HEK293 (cell line): Measurements from ENCODE around the gene NRN1L.

ENCODE experiments used
- CTCF ChIA-PET: fragments of 350-600 bp; formaldehyde crosslinking; extraction: SDS; loops from one replicate; lab custom pipeline; 2021; ENCODE audit warnings: antibody characterized with exemption; lab: Yijun Ruan, JAX
- POLR2A ChIA-PET: fragments of 300-600 bp; formaldehyde crosslinking; extraction: SDS; loops from one replicate; lab custom pipeline; 2020; ENCODE audit warnings: antibody characterized with exemption, inconsistent platforms; lab: Yijun Ruan, JAX
- H3K27ac ChIP-seq: fragments of 200-500 bp; sonication (Bioruptor generic); 2 replicates; pipeline ENCODE4 v1.5.1; 2014; ENCODE audit warnings: low read depth, low read length, control low read depth, inconsistent platforms; ENCODE audit errors: extremely low read depth
- H3K36me3 ChIP-seq, 2 experiments: fragments of 200-500 bp in 1 of 2; sonication (Bioruptor generic) in 1 of 2; 1 replicate in 1 of 2; 2 replicates in 1 of 2; pipeline ENCODE4 v1.5.1; 2014 to 2017; ENCODE audit warnings: inconsistent platforms in 2 of 2, low read length in 2 of 2; ENCODE audit not compliant: control insufficient read depth in 2 of 2, insufficient read depth in 1 of 2
- H3K4me1 ChIP-seq: fragments of 200-500 bp; sonication (Bioruptor generic); 2 replicates; pipeline ENCODE4 v1.5.1; 2014; ENCODE audit warnings: mild to moderate bottlenecking, low read length, inconsistent platforms; ENCODE audit not compliant: control insufficient read depth, insufficient read depth
- H3K4me3 ChIP-seq: 2 replicates; pipeline ENCODE4 v1.5.1; 2011; ENCODE audit warnings: low read depth, mild to moderate bottlenecking, control low read depth, low read length, moderate library complexity
- H3K9me3 ChIP-seq: fragments of 200-500 bp; sonication (Bioruptor generic); 2 replicates; pipeline ENCODE4 v1.5.1; 2014; ENCODE audit warnings: low read depth, low read length, inconsistent platforms; ENCODE audit not compliant: control insufficient read depth, insufficient read depth
- EGR2 ChIP-seq: fragments of 450-650 bp; formaldehyde crosslinking; IDR thresholded peaks from 2 replicates; pipeline ENCODE4 v1.5.1; 2016; ENCODE audit warnings: low read depth, missing biosample characterization, missing genetic modification characterization
- HOXA7 ChIP-seq: sonication (generic); formaldehyde crosslinking; IDR thresholded peaks from 2 replicates; pipeline ENCODE4 v1.8.1; 2022; ENCODE audit warnings: missing genetic modification reagents, borderline replicate concordance
- IKZF3 ChIP-seq: fragments of 450-650 bp; IDR thresholded peaks from 2 replicates; pipeline ENCODE4 v1.5.0; 2018; ENCODE audit warnings: missing biosample characterization, mild to moderate bottlenecking, missing genetic modification characterization, moderate library complexity
- OVOL3 ChIP-seq: fragments of 450-650 bp; formaldehyde crosslinking; IDR thresholded peaks from 2 replicates; pipeline ENCODE4 v1.5.1; 2016; ENCODE audit warnings: missing biosample characterization, missing genetic modification characterization
- REPIN1 ChIP-seq: fragments of 450-650 bp; formaldehyde crosslinking; IDR thresholded peaks from 2 replicates; pipeline ENCODE4 v1.5.1; 2017; ENCODE audit warnings: missing biosample characterization, missing genetic modification characterization, low read depth
- TCF7L2 ChIP-seq: IDR thresholded peaks from 2 replicates; pipeline ENCODE4 v1.6.1; 2011; ENCODE audit warnings: low read depth, mild to moderate bottlenecking, inconsistent platforms, low read length, moderate library complexity, borderline replicate concordance
- ZBTB48 ChIP-seq: fragments of 450-650 bp; formaldehyde crosslinking; IDR thresholded peaks from 2 replicates; pipeline ENCODE4 v1.5.1; 2016; ENCODE audit warnings: missing biosample characterization, missing genetic modification characterization
- ZBTB7A ChIP-seq: fragments of 450-650 bp; formaldehyde crosslinking; IDR thresholded peaks from 2 replicates; pipeline ENCODE4 v1.5.1; 2016; ENCODE audit warnings: low read depth, missing biosample characterization, missing genetic modification characterization
- ZEB2 ChIP-seq: fragments of 450-650 bp; formaldehyde crosslinking; IDR thresholded peaks from 2 replicates; pipeline ENCODE4 v1.5.1; 2016; ENCODE audit warnings: missing biosample characterization, missing genetic modification characterization
- ZFP37 ChIP-seq: fragments of 450-650 bp; formaldehyde crosslinking; IDR thresholded peaks from 2 replicates; pipeline ENCODE4 v1.5.1; 2016; ENCODE audit warnings: missing biosample characterization, missing genetic modification characterization
- ZIC2 ChIP-seq: fragments of 450-650 bp; formaldehyde crosslinking; IDR thresholded peaks from 2 replicates; pipeline ENCODE4 v1.5.1; 2016; ENCODE audit warnings: missing biosample characterization, missing genetic modification characterization
- ZNF138 ChIP-seq: fragments of 450-650 bp; formaldehyde crosslinking; IDR thresholded peaks from 2 replicates; pipeline ENCODE4 v1.5.1; 2016; ENCODE audit warnings: missing biosample characterization, missing genetic modification characterization, borderline replicate concordance
- ZNF146 ChIP-seq: fragments of 450-650 bp; formaldehyde crosslinking; IDR thresholded peaks from 2 replicates; pipeline ENCODE4 v1.5.1; 2016; ENCODE audit warnings: missing biosample characterization, missing genetic modification characterization
- ZNF24 ChIP-seq: fragments of 450-650 bp; formaldehyde crosslinking; IDR thresholded peaks from 2 replicates; pipeline ENCODE4 v1.5.1; 2016; ENCODE audit warnings: missing biosample characterization, missing genetic modification characterization
- ZNF350 ChIP-seq: fragments of 450-650 bp; formaldehyde crosslinking; IDR thresholded peaks from 2 replicates; pipeline ENCODE4 v1.5.0; 2017; ENCODE audit warnings: missing biosample characterization, mild to moderate bottlenecking, missing genetic modification characterization
- ZNF354C ChIP-seq: fragments of 450-650 bp; formaldehyde crosslinking; IDR thresholded peaks from 2 replicates; pipeline ENCODE4 v1.5.1; 2016; ENCODE audit warnings: missing biosample characterization, missing genetic modification characterization, low read depth, borderline replicate concordance
- ZNF560 ChIP-seq: fragments of 450-650 bp; formaldehyde crosslinking; IDR thresholded peaks from 2 replicates; pipeline ENCODE4 v1.5.1; 2017; ENCODE audit warnings: missing biosample characterization, missing genetic modification characterization, borderline replicate concordance
- ZNF585B ChIP-seq: fragments of 450-650 bp; formaldehyde crosslinking; IDR thresholded peaks from 2 replicates; pipeline ENCODE4 v1.5.1; 2016; ENCODE audit warnings: missing biosample characterization, missing genetic modification characterization
- ZNF596 ChIP-seq: fragments of 450-650 bp; IDR thresholded peaks from 2 replicates; pipeline ENCODE4 v1.5.0; 2018; ENCODE audit warnings: missing biosample characterization, mild to moderate bottlenecking, missing genetic modification characterization, moderate library complexity
- ZNF600 ChIP-seq: fragments of 450-650 bp; formaldehyde crosslinking; IDR thresholded peaks from 2 replicates; pipeline ENCODE4 v1.5.1; 2016; ENCODE audit warnings: missing biosample characterization, missing genetic modification characterization
- ZNF623 ChIP-seq: fragments of 450-650 bp; formaldehyde crosslinking; IDR thresholded peaks from 2 replicates; pipeline ENCODE4 v1.5.1; 2016; ENCODE audit warnings: missing biosample characterization, missing genetic modification characterization
- ZNF624 ChIP-seq: fragments of 450-650 bp; formaldehyde crosslinking; IDR thresholded peaks from 2 replicates; pipeline ENCODE4 v1.5.1; 2017; ENCODE audit warnings: missing biosample characterization, missing genetic modification characterization
- ZNF629 ChIP-seq: fragments of 450-650 bp; formaldehyde crosslinking; IDR thresholded peaks from 2 replicates; pipeline ENCODE4 v1.5.1; 2017; ENCODE audit warnings: missing biosample characterization, missing genetic modification characterization
- ZNF777 ChIP-seq: fragments of 450-650 bp; formaldehyde crosslinking; IDR thresholded peaks from 2 replicates; pipeline ENCODE4 v1.5.1; 2017; ENCODE audit warnings: missing biosample characterization, missing genetic modification characterization, borderline replicate concordance
- ZNF785 ChIP-seq: fragments of 450-650 bp; formaldehyde crosslinking; IDR thresholded peaks from 2 replicates; pipeline ENCODE4 v1.5.1; 2016; ENCODE audit warnings: missing biosample characterization, missing genetic modification characterization
- TF ChIP-seq, protein P1 (sequence below): fragments of 450-650 bp; formaldehyde crosslinking; IDR thresholded peaks from 2 replicates; pipeline ENCODE4 v1.5.1; 2016; ENCODE audit warnings: missing biosample characterization, missing genetic modification characterization, low read depth
- TF ChIP-seq, protein P2 (sequence below): fragments of 450-650 bp; formaldehyde crosslinking; IDR thresholded peaks from 2 replicates; pipeline ENCODE4 v1.5.1; 2016; ENCODE audit warnings: missing biosample characterization, missing genetic modification characterization
- TF ChIP-seq, protein P3 (sequence below): fragments of 450-650 bp; formaldehyde crosslinking; IDR thresholded peaks from 2 replicates; pipeline ENCODE4 v1.5.1; 2016; ENCODE audit warnings: missing biosample characterization, missing genetic modification characterization
- TF ChIP-seq, protein P4 (sequence below): fragments of 450-650 bp; formaldehyde crosslinking; IDR thresholded peaks from 2 replicates; pipeline ENCODE4 v1.5.1; 2016; ENCODE audit warnings: missing biosample characterization, missing genetic modification characterization

The NRN1L gene

DNA sequence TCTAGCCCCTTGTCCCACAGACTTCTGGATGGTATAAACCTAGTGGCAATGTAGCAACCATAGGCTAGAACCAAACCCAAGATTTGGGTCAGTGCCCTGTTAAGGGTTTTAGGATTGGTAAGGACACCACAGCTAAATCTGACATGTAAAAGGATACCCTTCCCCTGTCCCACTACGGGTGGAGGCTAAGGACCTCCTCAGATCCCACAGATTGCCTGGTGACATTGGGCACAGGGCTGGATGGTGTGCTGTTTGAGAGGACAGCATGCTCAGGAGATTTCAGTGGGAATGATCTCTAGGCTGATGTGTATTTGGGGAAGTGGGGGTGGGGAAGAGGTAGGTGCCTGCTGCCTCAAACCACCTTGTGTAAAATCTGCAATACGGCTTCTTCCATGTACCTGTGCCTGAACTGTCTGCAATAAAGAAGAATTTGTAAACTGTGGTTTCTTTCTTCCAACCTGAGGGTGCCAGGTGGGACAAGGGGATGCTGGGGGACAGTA is 12.5 kb upstream of the NRN1L start (continued):
- TF ChIP-seq, protein P1, sequence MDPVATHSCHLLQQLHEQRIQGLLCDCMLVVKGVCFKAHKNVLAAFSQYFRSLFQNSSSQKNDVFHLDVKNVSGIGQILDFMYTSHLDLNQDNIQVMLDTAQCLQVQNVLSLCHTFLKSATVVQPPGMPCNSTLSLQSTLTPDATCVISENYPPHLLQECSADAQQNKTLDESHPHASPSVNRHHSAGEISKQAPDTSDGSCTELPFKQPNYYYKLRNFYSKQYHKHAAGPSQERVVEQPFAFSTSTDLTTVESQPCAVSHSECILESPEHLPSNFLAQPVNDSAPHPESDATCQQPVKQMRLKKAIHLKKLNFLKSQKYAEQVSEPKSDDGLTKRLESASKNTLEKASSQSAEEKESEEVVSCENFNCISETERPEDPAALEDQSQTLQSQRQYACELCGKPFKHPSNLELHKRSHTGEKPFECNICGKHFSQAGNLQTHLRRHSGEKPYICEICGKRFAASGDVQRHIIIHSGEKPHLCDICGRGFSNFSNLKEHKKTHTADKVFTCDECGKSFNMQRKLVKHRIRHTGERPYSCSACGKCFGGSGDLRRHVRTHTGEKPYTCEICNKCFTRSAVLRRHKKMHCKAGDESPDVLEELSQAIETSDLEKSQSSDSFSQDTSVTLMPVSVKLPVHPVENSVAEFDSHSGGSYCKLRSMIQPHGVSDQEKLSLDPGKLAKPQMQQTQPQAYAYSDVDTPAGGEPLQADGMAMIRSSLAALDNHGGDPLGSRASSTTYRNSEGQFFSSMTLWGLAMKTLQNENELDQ (tag by site-specific recombination) = no peak
- no peak for TF ChIP-seq ZFP37

DNA sequence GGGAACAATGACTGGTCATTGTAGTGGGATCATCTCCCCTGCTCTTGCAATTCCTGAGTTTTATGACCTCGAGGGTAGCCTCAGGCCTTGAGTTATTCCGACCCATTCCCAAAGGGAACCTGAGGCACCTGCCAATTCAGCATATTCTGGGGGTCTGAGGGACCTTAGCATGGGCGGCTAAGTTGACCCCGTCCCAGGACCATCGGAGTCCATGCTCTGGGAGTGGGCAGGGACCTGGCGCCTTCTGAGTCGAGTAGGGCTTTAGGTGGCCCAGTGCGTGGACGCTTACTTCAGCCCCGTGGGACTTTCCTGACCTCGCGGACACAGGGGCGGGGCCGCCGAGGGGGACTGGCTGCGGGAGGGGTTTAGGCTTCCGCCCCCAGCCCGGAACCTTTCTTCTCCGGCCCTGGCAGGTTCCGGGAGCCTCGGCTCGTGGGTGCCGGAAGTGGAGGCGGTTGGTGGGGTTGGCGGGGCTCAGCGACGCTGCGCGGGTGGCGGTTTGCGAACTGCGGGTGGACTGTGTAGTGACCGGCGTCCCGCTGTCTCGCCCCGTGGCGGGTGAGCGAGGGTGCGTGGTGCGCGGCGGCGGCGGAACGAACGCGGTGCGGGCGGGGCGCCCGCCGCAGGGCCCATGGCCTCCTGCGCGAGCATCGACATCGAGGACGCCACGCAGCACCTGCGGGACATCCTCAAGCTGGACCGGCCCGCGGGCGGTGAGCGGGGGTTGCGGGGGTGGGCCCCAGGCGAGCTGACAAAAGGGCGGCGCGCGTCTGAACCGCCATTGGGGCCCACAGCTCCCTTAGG is 11.9 kb upstream of the NRN1L start, which contains the start of gene EDC4:
TSS of gene EDC4 (plus strand) at position 422 of the 804 bp plus-strand sequence. CDS start at position 632, 210 bp downstream.
- Histone ChIP-seq H3K4me3 (peak within 1 kb of the TSS; percentile 79), H3K4me1 (no peaks in the 10 kb centered on the region), H3K36me3 (peaks cover 6 to 78% of the 10 kb centered on the region in 2 experiments), H3K27ac (peak within 1 kb of the TSS; percentile 63; the same call in 1 of the 2 replicates), H3K9me3 (no peaks in the 10 kb centered on the region)
- ChIA-PET POLR2A (interaction anchor here (0.6 to 1.7 kb wide), 12 partner anchors 11 to 311 kb away, joined by 3 to 8 read pairs (median 4); partner anchors contain the start of genes CTCF, GFOD2, NRN1L and NUTF2), CTCF (interaction anchor here (0.6 to 1.9 kb wide), 7 partner anchors 11 to 63 kb away, joined by 3 to 13 read pairs (median 4); partner anchors contain the start of gene NRN1L)
- TF ChIP-seq ZNF600 (tag by site-specific recombination) (no peak), ZNF560 (tag by site-specific recombination) (no peak), ZIC2 (tag by site-specific recombination) (peak; percentile 74), TCF7L2 (no peak), ZNF629 (peak; percentile 56), ZEB2 (tag by site-specific recombination) (peak; percentile 68), ZBTB48 (no peak), ZNF777 (tag by site-specific recombination) (no peak), HOXA7 (CRISPR knock-in tag) (no peak), ZNF24 (tag by site-specific recombination) (no peak), IKZF3 (tag by site-specific recombination) (0 out of 2 replicates have a peak, but pooled peaks have one; percentile 17), ZNF350 (tag by site-specific recombination) (no peak), ZNF624 (tag by site-specific recombination) (no peak), ZNF585B (no peak), ZNF354C (tag by site-specific recombination) (no peak), ZBTB7A (0 out of 2 replicates have a peak, but pooled peaks have one; percentile 81), OVOL3 (tag by site-specific recombination) (no peak), EGR2 (tag by site-specific recombination) (peak; percentile 96), ZNF138 (tag by site-specific recombination) (no peak), ZNF785 (tag by site-specific recombination) (peak; percentile 43; the same call in 1 of the 2 replicates), ZNF596 (0 out of 2 replicates have a peak, but pooled peaks have one; percentile 15), ZNF146 (no peak), ZNF623 (tag by site-specific recombination) (no peak; the same call in 1 of the 2 replicates), REPIN1 (0 out of 2 replicates have a peak, but pooled peaks have one; percentile 75)
- TF ChIP-seq, protein P2, sequence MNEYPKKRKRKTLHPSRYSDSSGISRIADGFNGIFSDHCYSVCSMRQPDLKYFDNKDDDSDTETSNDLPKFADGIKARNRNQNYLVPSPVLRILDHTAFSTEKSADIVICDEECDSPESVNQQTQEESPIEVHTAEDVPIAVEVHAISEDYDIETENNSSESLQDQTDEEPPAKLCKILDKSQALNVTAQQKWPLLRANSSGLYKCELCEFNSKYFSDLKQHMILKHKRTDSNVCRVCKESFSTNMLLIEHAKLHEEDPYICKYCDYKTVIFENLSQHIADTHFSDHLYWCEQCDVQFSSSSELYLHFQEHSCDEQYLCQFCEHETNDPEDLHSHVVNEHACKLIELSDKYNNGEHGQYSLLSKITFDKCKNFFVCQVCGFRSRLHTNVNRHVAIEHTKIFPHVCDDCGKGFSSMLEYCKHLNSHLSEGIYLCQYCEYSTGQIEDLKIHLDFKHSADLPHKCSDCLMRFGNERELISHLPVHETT = peak; percentile 77
- TF ChIP-seq, protein P3, sequence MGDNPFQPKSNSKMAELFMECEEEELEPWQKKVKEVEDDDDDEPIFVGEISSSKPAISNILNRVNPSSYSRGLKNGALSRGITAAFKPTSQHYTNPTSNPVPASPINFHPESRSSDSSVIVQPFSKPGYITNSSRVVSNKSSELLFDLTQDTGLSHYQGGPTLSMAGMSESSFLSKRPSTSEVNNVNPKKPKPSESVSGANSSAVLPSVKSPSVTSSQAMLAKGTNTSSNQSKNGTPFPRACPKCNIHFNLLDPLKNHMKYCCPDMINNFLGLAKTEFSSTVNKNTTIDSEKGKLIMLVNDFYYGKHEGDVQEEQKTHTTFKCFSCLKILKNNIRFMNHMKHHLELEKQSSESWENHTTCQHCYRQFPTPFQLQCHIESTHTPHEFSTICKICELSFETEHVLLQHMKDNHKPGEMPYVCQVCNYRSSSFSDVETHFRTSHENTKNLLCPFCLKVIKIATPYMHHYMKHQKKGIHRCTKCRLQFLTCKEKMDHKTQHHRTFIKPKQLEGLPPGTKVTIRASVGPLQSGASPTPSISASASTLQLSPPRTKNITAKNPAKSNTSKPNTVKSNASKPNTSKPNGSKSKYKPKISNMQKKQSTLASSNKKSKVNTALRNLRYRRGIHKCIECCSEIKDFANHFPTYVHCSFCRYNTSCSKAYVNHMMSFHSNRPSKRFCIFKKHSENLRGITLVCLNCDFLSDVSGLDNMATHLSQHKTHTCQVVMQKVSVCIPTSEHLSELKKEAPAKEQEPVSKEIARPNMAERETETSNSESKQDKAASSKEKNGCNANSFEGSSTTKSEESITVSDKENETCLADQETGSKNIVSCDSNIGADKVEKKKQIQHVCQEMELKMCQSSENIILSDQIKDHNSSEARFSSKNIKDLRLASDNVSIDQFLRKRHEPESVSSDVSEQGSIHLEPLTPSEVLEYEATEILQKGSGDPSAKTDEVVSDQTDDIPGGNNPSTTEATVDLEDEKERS (tag by site-specific recombination) = no peak
- TF ChIP-seq, protein P4, sequence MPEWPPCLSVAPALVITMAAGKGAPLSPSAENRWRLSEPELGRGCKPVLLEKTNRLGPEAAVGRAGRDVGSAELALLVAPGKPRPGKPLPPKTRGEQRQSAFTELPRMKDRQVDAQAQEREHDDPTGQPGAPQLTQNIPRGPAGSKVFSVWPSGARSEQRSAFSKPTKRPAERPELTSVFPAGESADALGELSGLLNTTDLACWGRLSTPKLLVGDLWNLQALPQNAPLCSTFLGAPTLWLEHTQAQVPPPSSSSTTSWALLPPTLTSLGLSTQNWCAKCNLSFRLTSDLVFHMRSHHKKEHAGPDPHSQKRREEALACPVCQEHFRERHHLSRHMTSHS (tag by site-specific recombination) = no peak
